ENCODE measurements around the gene XIRP1.

DNA sequence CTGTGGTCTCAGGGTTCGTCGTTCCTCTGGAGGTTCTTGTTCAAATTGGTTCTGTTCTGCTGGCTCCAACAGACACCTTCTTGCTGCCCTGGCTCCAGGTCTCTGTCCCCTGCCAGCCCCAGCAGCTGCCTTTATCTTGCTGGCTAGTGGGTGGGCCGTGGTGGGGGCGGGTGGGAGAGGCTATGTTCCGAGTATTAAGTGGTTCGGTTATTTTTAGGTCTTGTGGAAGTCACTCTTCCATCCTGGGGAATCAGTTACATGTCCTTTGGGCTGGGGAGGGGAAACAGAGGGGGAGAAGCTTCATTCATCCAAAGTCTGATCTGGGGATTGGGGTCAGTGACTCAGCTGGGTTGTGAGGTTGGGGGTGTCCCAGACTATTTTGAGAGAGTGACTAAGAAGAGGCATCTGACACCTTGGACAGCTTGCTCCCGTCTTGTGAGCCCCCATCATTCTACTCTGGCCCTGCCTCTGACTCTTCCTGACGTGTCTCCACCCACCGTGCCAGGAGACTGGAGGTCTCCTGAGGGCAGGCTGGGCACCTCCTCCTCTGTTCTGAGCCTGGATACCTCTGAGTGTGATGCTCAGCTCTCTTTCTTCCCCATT, at the start of gene XIRP1:
- no peak for TF ChIP-seq POLR2A (IDR thresholded peaks at IDR 0.05)
- TF ChIP-seq, protein P1, sequence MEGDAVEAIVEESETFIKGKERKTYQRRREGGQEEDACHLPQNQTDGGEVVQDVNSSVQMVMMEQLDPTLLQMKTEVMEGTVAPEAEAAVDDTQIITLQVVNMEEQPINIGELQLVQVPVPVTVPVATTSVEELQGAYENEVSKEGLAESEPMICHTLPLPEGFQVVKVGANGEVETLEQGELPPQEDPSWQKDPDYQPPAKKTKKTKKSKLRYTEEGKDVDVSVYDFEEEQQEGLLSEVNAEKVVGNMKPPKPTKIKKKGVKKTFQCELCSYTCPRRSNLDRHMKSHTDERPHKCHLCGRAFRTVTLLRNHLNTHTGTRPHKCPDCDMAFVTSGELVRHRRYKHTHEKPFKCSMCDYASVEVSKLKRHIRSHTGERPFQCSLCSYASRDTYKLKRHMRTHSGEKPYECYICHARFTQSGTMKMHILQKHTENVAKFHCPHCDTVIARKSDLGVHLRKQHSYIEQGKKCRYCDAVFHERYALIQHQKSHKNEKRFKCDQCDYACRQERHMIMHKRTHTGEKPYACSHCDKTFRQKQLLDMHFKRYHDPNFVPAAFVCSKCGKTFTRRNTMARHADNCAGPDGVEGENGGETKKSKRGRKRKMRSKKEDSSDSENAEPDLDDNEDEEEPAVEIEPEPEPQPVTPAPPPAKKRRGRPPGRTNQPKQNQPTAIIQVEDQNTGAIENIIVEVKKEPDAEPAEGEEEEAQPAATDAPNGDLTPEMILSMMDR (IDR thresholded peaks at IDR 0.05), result no peak

Data from esophagus squamous epithelium (tissue), 4 donors.